ENCODE results near the gene RFESD.

GRCh38 chr5:95627971-95628810, 18.4 kb upstream of the RFESD start:
- no peak for TF ChIP-seq CTCF (IDR thresholded peaks at IDR 0.05)
- TF ChIP-seq POLR2A (IDR thresholded peaks at IDR 0.05), result no peak

Measured in testis (tissue), 2 donors.